Measurements from ENCODE around the gene MYOG. TPM values are rescaled to one million over a fixed set of nuclear protein-coding genes. Genes with fewer than 3 reads are reported as not detected.

The MYOG gene
- total RNA-seq, 1 donor from 2014 or later: not detected

GRCh38 chr1:203072002-203072602, 13.7 kb downstream of the MYOG start:
- DNase-seq (ENCODE audit: low read depth in 2 of 2): no peak

DNA sequence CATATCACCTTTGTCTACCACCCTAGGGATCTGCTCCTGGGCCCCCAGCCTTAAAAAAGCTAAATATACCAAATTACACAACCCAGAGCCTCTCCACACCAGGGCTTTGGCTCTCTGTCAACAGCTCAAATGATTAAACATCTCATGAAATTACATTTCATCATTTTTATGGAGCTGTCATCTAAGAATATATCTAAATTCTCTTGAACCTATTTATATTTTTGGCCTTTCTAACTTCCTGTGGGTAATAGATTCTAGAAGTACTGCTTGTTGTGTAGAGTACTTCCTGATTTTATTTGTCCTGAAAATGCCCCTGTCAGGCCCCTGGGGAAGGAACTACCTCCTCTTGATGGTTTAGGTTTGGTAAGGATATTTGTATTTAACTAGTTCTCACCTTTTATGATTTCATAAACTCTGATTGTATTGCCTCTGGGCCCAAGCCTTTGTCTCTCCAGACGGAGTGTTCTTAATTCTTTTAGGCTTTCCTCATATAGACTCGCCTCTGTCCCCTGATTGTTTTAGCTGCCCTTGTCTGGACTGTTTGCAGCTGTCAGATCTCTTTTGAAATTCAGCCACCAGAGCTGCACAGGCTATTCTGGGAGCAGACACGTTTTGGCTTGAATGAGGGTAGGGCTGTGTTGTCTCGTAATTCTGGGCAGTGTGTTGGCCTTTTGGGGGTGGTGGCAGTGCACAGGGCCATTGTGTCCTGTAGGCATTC, 16.6 kb downstream of the MYOG start:
- DNase-seq (ENCODE audit: low read depth in 2 of 2): no peak

GRCh38 chr1:203066965-203067364, 18.8 kb downstream of the MYOG start:
- no peak for DNase-seq (ENCODE audit: low read depth in 2 of 2)

GRCh38 chr1:203065986-203066385, 19.8 kb downstream of the MYOG start:
- no peak for DNase-seq (ENCODE audit: low read depth in 2 of 2)

- DNase-seq (ENCODE audit: low read depth in 2 of 2): no peak
These were observed 20.6 kb downstream of the MYOG start for GRCh38 chr1:203065191-203065590.

DNA sequence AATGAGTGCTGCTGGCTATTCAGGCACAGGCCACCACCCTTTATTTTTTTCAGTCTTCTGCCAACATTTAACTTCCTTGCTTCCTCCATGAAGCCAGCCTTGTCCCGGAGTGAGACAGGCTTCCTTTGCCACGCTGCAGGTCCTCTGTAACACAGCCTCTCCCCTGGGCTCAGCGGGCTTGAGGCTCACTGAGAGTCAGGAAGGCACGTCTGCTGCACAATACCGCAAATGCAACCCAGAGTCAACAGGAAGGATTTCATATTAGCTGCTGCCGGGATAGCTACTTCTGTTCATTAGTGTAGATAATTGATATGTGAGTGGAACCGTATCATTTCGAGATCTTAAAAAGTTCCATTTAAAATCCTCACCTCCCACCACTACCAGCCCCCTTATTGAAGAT, 22.5 kb downstream of the MYOG start:
- DNase-seq (ENCODE audit: low read depth in 2 of 2): no peak

DNA sequence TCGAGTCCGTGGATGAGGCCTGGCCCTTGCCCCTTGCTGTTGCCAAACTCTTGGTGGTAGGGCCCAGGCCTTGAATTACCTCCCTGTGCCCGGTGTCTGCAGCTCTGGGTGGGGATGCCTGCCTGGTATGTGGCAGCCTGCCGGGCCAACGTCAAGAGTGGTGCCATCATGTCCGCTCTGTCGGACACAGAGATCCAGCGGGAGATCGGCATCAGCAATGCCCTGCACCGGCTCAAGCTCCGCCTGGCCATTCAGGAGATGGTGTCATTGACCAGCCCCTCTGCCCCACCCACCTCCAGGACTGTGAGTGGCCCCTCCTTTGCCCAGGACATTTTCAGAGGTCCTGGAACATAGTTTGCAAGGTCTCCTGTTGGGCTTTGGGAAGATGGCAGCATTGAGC, 25.7 kb downstream of the MYOG start:
- no peak for DNase-seq (ENCODE audit: low read depth in 2 of 2)

DNA sequence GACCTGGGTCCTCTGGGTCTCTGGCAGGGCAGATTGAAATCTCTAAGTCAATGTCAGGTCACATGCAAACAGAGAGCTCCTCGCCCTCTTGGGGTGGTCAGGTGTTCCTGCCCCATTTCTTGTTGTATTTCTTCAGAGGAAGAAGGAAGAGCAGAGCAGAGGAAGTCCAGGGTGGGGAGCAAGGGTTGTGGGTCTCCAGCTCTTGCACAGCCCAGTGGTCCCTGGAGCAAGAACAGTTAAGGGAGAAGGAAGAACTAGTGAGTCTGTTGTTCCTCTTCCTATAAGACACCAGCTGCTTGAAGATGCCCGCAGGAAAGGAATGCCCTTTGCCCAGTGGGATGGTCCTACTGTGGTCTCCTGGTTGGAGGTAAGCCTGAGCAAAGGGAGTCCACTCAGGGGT, 26.3 kb downstream of the MYOG start:
- DNase-seq (ENCODE audit: low read depth in 2 of 2): no peak

DNA sequence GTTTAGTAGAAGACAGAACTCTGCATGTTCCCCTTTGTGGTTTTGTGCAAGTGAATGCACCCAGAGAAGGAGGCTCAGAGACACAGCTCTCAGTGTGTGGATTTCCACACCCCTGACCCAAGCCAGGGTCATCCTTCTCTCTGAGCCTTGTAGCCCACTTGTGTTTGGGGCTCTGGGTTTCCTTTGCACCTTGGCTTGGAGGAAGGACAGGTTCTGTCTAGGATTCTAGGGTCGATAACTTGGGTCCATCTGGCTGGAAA, 27.2 kb downstream of the MYOG start:
- no peak for DNase-seq (ENCODE audit: low read depth in 2 of 2)

DNA sequence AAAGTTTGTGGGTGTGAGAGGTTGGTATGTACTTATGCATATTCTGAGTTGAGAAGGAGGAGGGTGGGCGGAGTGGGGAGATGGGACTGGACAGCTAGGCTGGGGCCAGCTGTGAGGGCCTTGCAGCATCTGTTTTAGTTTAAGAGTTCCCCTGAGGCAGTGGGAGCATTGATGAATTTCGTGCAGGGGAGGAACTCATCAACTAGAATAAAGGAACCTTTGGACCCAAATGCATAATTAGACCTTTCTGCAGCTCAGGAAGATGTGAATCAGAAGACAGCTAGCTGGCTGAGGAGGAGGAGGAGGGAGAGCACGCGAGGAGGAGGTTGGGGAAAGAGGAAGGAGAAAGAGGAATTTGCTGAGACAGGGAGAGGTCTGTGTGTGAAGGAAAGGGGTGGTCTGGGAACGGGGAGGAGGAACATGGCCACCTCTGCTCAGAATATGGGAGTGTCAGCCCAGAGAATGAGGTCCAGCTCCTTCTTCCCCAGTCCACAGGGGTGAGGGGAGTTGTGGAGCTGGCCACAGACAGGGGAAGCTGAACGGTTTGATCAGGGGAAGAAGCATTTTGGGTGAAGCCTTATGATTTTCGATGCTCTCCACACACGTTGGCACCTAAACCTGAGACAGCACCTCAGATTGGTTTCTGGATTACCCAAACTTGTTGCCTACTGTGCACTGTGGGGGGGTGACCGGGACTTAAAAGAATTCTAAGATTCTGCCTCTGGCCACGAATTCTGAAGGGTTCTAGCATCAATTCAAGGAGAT, 27.7 kb downstream of the MYOG start:
- no peak for DNase-seq (ENCODE audit: low read depth in 2 of 2)

DNA sequence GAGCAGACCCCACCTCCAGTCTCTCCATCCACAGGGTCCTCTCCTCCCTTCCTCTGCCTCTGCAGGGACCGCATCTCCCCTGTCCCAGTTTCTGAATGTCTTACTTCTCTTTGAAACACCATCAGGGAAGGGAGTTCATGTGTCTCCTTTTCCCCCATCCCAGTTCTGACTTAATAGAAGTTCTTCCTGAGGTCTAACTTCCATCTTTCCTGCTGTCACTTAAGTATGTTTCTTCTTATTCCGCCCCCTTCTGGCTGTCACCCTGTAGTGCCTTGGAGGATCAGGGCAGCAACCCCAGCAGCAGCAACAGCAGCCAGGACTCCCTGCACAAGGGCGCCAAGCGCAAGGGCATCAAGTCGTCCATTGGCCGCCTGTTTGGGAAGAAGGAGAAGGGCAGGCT, 29.3 kb downstream of the MYOG start:
- no peak for DNase-seq (ENCODE audit: low read depth in 2 of 2)

GRCh38 chr1:203056012-203056411, 29.8 kb downstream of the MYOG start:
- no peak for DNase-seq (ENCODE audit: low read depth in 2 of 2)

GRCh38 chr1:203055161-203055799, 30.5 kb downstream of the MYOG start:
- no peak for DNase-seq (ENCODE audit: low read depth in 2 of 2)

GRCh38 chr1:203054642-203055041, 31.2 kb downstream of the MYOG start:
- no peak for DNase-seq (ENCODE audit: low read depth in 2 of 2)

GRCh38 chr1:203054184-203054583, 31.6 kb downstream of the MYOG start:
- no peak for DNase-seq (ENCODE audit: low read depth in 2 of 2)

DNA sequence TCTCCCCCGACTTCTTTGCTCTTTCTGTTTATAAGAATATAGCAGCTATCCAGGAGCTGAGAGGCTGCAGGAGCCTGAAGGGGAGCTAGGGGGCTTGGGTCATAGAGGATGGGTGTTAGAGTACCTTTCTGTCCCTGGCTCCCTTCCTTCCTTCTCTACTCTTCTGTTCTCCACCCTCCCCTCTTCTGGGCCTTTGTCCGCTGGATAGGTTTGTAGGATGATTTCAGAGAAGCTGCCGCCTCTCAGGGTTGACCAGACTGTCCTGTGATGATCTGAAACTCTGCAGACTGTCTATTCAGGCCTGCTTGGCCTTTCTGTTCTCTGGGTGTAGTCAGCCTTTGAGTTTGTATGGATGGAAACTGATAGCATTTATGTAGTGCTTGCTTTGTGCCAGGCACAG, 33.2 kb downstream of the MYOG start:
- DNase-seq (ENCODE audit: low read depth in 2 of 2): no peak

- DNase-seq (ENCODE audit: low read depth in 2 of 2): no peak
These were observed 33.9 kb downstream of the MYOG start for GRCh38 chr1:203051841-203052324.

- DNase-seq (ENCODE audit: low read depth in 2 of 2): no peak
These were observed 35.0 kb downstream of the MYOG start for GRCh38 chr1:203050826-203051225.

DNA sequence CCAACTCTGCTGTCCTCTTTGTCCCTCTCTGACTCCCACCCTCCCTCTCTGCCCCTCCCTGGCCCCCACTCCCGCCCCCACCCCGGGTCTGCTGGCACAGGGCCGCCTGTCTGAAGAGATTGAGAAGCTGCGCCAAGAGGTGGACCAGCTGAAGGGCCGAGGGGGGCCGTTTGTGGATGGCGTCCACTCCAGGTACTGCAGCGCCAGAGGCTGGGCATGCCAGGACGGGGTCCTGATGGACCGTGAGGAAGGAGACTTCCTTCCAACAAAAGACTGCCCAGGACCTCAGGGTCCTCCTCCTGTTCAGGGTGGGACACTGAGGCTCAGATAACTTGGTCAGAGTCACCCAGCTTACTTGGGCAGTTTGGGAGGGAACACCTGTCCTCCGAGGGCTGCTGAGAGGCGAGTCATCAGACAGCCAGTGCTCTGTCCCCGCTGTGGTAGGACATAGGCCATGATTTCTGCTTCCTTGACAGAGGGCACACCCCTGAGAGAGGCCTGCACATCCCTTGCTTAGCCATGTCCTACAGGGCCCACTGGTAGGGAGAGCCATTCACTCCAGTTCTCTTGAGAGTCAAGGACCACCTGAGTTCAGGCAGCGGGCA, 36.1 kb downstream of the MYOG start:
- no peak for DNase-seq (ENCODE audit: low read depth in 2 of 2)

DNA sequence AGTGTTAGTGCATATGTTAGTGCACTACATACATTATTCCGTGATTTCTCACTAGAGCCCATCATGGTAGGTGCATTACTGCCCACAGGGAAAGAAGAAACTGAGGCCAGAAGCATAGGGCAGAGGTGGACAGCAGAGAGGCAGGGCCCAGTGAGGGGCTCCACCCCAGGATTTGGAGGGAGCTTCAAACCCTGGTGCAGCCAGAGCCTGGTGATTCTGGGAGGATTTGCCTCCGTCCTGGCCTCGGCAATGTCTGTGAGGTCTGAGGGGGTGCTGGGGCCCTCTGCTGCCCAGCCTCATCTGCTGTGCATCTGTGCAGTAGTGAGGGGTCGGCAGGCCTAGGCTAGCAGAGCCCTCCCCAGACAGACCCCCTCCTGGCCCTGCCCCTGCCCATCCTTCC, 36.7 kb downstream of the MYOG start:
- DNase-seq (ENCODE audit: low read depth in 2 of 2): no peak

- DNase-seq (ENCODE audit: low read depth in 2 of 2): peak; percentile 17 to 19
These were observed 37.2 kb downstream of the MYOG start for GRCh38 chr1:203048555-203049051.

DNA sequence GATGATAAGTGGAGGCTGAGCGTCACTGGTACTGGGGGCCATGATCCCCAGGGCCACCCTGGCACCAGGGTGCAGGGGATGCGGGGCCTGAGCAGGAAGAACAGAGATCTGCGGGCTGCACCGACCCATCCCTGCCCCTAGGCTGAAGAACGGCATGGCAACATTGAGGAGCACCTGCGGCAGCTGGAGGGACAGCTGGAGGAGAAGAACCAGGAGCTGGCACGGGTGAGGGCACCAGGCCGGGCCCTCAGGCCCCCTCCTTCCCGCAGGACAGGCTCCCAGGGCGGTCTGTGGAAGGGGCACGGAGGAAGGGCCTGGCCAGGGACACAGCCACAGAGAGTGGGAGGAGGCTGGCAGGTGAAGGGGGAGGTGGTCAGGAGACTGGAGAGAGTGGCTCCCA, 37.7 kb downstream of the MYOG start:
- no peak for DNase-seq (ENCODE audit: low read depth in 2 of 2)

Data from lung microvascular endothelial cell (primary cell).